HG02885 (cell line): ENCODE data around the gene PHLDB3.
"Not testable (repeated sequence)": the region's sequence is repeated elsewhere in the genome, so short reads cannot be mapped to it uniquely, and the experiment has no call there.

Experiments used
- ATAC-seq: cut with Tn5 transposase; IDR thresholded peaks from one replicate; pipeline ENCODE4 v1.9.1; 2021; ENCODE audit warnings: mild to moderate bottlenecking; ENCODE audit not compliant: unreplicated experiment, poor library complexity

PHLDB3 gene

GRCh38 chr19:43447655-43448054 lies 56.9 kb downstream of the PHLDB3 start:
- no peak for ATAC-seq

- ATAC-seq = no peak
Measured at GRCh38 chr19:43446746-43447489, 57.6 kb downstream of the PHLDB3 start.

GRCh38 chr19:43445426-43445825 lies 59.1 kb downstream of the PHLDB3 start:
- no peak for ATAC-seq

- ATAC-seq = no peak
Measured at GRCh38 chr19:43444531-43445287, 59.8 kb downstream of the PHLDB3 start.

- not testable (repeated sequence) for ATAC-seq
Measured at GRCh38 chr19:43444091-43444490, 60.5 kb downstream of the PHLDB3 start.

- ATAC-seq = no peak
Measured at GRCh38 chr19:43441716-43442115, 62.8 kb downstream of the PHLDB3 start.

GRCh38 chr19:43439709-43440063 lies 64.9 kb downstream of the PHLDB3 start:
- no peak for ATAC-seq

- no peak for ATAC-seq
Measured at GRCh38 chr19:43439032-43439708, 65.4 kb downstream of the PHLDB3 start.

GRCh38 chr19:43438291-43439031 lies 66.1 kb downstream of the PHLDB3 start:
- ATAC-seq = no peak

- ATAC-seq = no peak
Measured at GRCh38 chr19:43437712-43438111, 66.8 kb downstream of the PHLDB3 start.

- not testable (repeated sequence) for ATAC-seq
Measured at GRCh38 chr19:43437284-43437683, 67.3 kb downstream of the PHLDB3 start.

GRCh38 chr19:43435775-43436174 lies 68.8 kb downstream of the PHLDB3 start:
- no peak for ATAC-seq

GRCh38 chr19:43433689-43434088 lies 70.9 kb downstream of the PHLDB3 start:
- ATAC-seq = no peak

GRCh38 chr19:43433358-43433673 lies 71.2 kb downstream of the PHLDB3 start:
- no peak for ATAC-seq

- no peak for ATAC-seq
Measured at GRCh38 chr19:43430976-43431375, 73.6 kb downstream of the PHLDB3 start.

- no peak for ATAC-seq
Measured at GRCh38 chr19:43430142-43430710, 74.3 kb downstream of the PHLDB3 start.

GRCh38 chr19:43429395-43429794 lies 75.2 kb downstream of the PHLDB3 start:
- no peak for ATAC-seq

- no peak for ATAC-seq
Measured at GRCh38 chr19:43425567-43426392, 78.8 kb downstream of the PHLDB3 start.
